MM.1S (cell line): Measurements from ENCODE around the gene CR1.

Experiments
- DNase-seq: peaks from one replicate; pipeline ENCODE4 v3.0.0-alpha.2; 2015
- H2AFZ ChIP-seq: fragments of 300-600 bp; sonication (generic); 2 replicates; pipeline ENCODE4 v1.6.0; 2016; ENCODE audit warnings: antibody characterized with exemption, low read length
- H3F3A ChIP-seq: fragments of 300-600 bp; sonication (generic); 2 replicates; pipeline ENCODE4 v1.6.1; 2016; ENCODE audit warnings: mild to moderate bottlenecking, antibody characterized with exemption, low read length, moderate library complexity, mixed read lengths; ENCODE audit not compliant: insufficient read depth
- H3K27ac ChIP-seq: fragments of 300-600 bp; sonication (generic); 2 replicates; pipeline ENCODE4 v1.5.1; 2016; ENCODE audit warnings: mild to moderate bottlenecking, low read length
- H3K27me3 ChIP-seq: fragments of 300-600 bp; sonication (generic); replicated peaks from 2 replicates; pipeline ENCODE4 v1.6.0; 2016; ENCODE audit warnings: low read length; ENCODE audit not compliant: insufficient read depth
- H3K36me3 ChIP-seq: fragments of 300-600 bp; sonication (generic); replicated peaks from 2 replicates; pipeline ENCODE4 v1.6.1; 2016; ENCODE audit warnings: mild to moderate bottlenecking, low read length, mixed read lengths; ENCODE audit not compliant: insufficient read depth
- H3K4me1 ChIP-seq: fragments of 300-600 bp; sonication (generic); 2 replicates; pipeline ENCODE4 v1.6.1; 2016; ENCODE audit warnings: low read length, mixed read lengths
- H3K4me2 ChIP-seq: fragments of 300-600 bp; sonication (generic); 2 replicates; pipeline ENCODE4 v1.6.0; 2016; ENCODE audit warnings: low read depth, low read length
- H3K4me3 ChIP-seq: fragments of 300-600 bp; sonication (generic); 2 replicates; pipeline ENCODE4 v1.5.1; 2016; ENCODE audit warnings: low read length, mixed read lengths
- H3K79me2 ChIP-seq: fragments of 300-600 bp; sonication (generic); 2 replicates; pipeline ENCODE4 v1.6.1; 2016; ENCODE audit warnings: mixed run types, low read length, mixed read lengths
- H3K9ac ChIP-seq: fragments of 300-600 bp; sonication (generic); 2 replicates; pipeline ENCODE4 v1.6.1; 2016; ENCODE audit warnings: low read length, mixed read lengths
- H3K9me2 ChIP-seq: fragments of 300-600 bp; sonication (generic); replicated peaks from 2 replicates; pipeline ENCODE4 v1.6.1; 2016; ENCODE audit warnings: mild to moderate bottlenecking, low read length, mixed read lengths; ENCODE audit not compliant: insufficient read depth
- H3K9me3 ChIP-seq: fragments of 300-600 bp; sonication (generic); replicated peaks from 2 replicates; pipeline ENCODE4 v1.6.1; 2016; ENCODE audit warnings: mild to moderate bottlenecking, low read length, mixed read lengths; ENCODE audit not compliant: insufficient read depth
- H4K20me1 ChIP-seq: fragments of 300-600 bp; sonication (generic); 2 replicates; pipeline ENCODE4 v1.6.1; 2016; ENCODE audit warnings: mild to moderate bottlenecking, low read length, moderate library complexity, mixed read lengths; ENCODE audit not compliant: insufficient read depth
- EZH2 ChIP-seq: fragments of 300-600 bp; sonication (generic); optimal IDR thresholded peaks from 2 replicates; pipeline ENCODE3; 2017; ENCODE audit warnings: low read depth, mild to moderate bottlenecking, antibody characterized with exemption, low read length, mixed read lengths
- EZH2phosphoT487 ChIP-seq: fragments of 300-600 bp; sonication (generic); IDR thresholded peaks from 2 replicates; pipeline ENCODE4 v1.6.1; 2018; ENCODE audit warnings: antibody characterized with exemption, low read length
- TF ChIP-seq, protein P1 (sequence below): fragments of 300-600 bp; sonication (generic); IDR thresholded peaks from 2 replicates; pipeline ENCODE4 v1.5.1; 2016; ENCODE audit warnings: antibody characterized with exemption, low read length, mixed read lengths

The CR1 gene

DNA sequence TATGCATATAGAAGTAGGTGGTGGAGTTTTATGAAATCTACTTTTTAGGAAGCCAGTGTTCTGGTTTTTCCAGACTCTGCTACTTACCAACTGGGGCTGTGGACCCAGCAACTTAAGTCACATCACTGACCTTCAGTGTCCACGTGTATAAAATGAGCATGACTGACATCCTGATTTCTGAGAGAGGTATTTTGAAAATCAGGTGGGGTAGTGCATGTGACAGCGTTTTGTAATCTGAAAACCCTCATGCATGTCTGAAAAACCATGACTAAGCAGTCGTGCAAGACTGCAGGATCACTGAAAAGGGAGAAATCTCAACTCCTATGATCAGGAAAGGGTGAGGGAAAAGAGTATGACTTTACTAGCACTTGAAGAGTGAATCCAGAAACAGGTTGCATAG lies 175.0 kb downstream of the CR1 start:
- Histone ChIP-seq H3K4me2 (peak overlapping the region; percentile 27; the same call in 1 of the 2 replicates), H2AFZ (peak overlapping the region; percentile 27)

DNA sequence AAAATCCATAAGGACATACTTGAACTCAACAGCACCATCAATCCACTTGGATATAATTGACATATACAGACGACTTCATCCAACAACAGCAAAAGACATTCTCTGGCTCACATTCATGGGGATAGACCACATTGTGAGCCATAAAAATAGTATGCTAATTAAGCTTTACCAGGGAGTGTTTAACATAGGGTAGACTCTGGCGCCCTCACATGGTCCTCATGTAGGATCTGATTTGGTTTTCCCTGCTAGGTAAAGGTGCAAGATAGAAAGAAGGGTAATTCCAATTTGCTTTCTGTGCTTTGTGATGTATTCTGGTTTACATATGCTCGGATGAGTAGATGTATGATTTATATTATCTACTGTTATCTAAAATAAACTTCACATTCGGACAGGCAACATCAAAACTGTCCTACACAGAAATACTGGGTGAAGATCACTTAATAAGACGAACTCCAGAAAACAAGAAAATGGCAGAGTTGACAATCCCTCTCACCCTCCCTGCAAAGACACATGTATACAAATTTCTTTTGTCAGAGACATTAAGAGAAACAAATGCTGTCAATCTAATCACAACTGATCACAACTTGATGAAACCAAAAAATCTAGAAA lies 176.7 kb downstream of the CR1 start:
- DNase-seq = peak; percentile 69
- H3K9me2 ChIP-seq = no peaks in the 10 kb centered on the region
- TF ChIP-seq, protein P1, sequence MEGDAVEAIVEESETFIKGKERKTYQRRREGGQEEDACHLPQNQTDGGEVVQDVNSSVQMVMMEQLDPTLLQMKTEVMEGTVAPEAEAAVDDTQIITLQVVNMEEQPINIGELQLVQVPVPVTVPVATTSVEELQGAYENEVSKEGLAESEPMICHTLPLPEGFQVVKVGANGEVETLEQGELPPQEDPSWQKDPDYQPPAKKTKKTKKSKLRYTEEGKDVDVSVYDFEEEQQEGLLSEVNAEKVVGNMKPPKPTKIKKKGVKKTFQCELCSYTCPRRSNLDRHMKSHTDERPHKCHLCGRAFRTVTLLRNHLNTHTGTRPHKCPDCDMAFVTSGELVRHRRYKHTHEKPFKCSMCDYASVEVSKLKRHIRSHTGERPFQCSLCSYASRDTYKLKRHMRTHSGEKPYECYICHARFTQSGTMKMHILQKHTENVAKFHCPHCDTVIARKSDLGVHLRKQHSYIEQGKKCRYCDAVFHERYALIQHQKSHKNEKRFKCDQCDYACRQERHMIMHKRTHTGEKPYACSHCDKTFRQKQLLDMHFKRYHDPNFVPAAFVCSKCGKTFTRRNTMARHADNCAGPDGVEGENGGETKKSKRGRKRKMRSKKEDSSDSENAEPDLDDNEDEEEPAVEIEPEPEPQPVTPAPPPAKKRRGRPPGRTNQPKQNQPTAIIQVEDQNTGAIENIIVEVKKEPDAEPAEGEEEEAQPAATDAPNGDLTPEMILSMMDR = peak; percentile 90
- TF ChIP-seq EZH2phosphoT487 = no peak
- TF ChIP-seq EZH2 = no peak
- no peaks in the 10 kb centered on the region for H3K27me3 ChIP-seq
- H3K36me3 ChIP-seq = no peaks in the 10 kb centered on the region
- H3K9ac ChIP-seq = no peak overlapping the region
- H3K4me1 ChIP-seq = peaks cover 17% of the 10 kb centered on the region
- H4K20me1 ChIP-seq = no peaks in the 10 kb centered on the region
- no peak overlapping the region for H3K27ac ChIP-seq
- no peak overlapping the region for H3K4me2 ChIP-seq
- H3F3A ChIP-seq = 0 out of 2 replicates have a peak, but pooled peaks cover 4% of the 10 kb centered on the region
- no peaks in the 10 kb centered on the region for H3K79me2 ChIP-seq
- no peaks in the 10 kb centered on the region for H3K9me3 ChIP-seq
- no peak overlapping the region for H3K4me3 ChIP-seq
- H2AFZ ChIP-seq = no peak overlapping the region

More for the DNA sequence above, 175.0 kb downstream of the CR1 start:
- TF ChIP-seq, protein P1 = no peak
- TF ChIP-seq EZH2 = no peak
- no peak for TF ChIP-seq EZH2phosphoT487
- no peak overlapping the region for H3K4me3 ChIP-seq
- H3K9me3 ChIP-seq = no peaks in the 10 kb centered on the region
- DNase-seq = peak; percentile 52
- no peaks in the 10 kb centered on the region for H3K36me3 ChIP-seq
- H3K27ac ChIP-seq = peak overlapping the region; percentile 5; the same call in 1 of the 2 replicates
- peaks cover 17% of the 10 kb centered on the region for H3K4me1 ChIP-seq
- H4K20me1 ChIP-seq = no peaks in the 10 kb centered on the region
- 0 out of 2 replicates have a peak, but pooled peaks cover 4% of the 10 kb centered on the region for H3F3A ChIP-seq
- no peaks in the 10 kb centered on the region for H3K79me2 ChIP-seq
- no peaks in the 10 kb centered on the region for H3K9me2 ChIP-seq
- H3K27me3 ChIP-seq = no peaks in the 10 kb centered on the region
- no peak overlapping the region for H3K9ac ChIP-seq

DNA sequence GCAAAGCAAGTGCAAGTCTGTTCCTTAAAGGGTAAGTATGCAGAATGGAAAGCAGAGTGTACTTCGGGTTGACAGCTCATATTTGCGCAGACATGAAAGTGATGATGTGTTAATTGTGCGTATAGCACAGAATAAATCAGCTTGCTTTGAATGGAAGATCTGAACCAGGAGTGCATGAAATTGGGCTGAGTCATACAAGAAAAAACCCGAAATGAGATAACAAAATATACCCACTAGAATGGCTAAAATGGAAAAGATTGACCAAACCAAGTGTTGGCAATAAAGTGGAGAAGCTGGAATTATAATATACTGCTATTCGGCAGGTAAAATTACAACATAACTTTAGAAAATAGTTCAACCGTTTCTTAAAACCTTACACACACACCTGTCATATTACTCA lies 177.4 kb downstream of the CR1 start:
- TF ChIP-seq EZH2 = no peak
- TF ChIP-seq, protein P1 = no peak
- TF ChIP-seq EZH2phosphoT487 = no peak
- H3K27ac ChIP-seq = no peak overlapping the region
- H3K79me2 ChIP-seq = no peaks in the 10 kb centered on the region
- H2AFZ ChIP-seq = no peak overlapping the region
- H4K20me1 ChIP-seq = no peaks in the 10 kb centered on the region
- H3K4me1 ChIP-seq = peaks cover 17% of the 10 kb centered on the region
- H3K9ac ChIP-seq = no peak overlapping the region
- no peaks in the 10 kb centered on the region for H3K36me3 ChIP-seq
- 0 out of 2 replicates have a peak, but pooled peaks cover 4% of the 10 kb centered on the region for H3F3A ChIP-seq
- no peak overlapping the region for H3K4me3 ChIP-seq
- H3K27me3 ChIP-seq = no peaks in the 10 kb centered on the region
- no peaks in the 10 kb centered on the region for H3K9me3 ChIP-seq
- H3K9me2 ChIP-seq = no peaks in the 10 kb centered on the region
- DNase-seq = no peak
- no peak overlapping the region for H3K4me2 ChIP-seq
